Chondrocyte (in vitro differentiated cells): Measurements from ENCODE around the gene RGS14. TPM values are rescaled to one million over a fixed set of nuclear protein-coding genes. Genes with fewer than 3 reads are reported as not detected.

ENCODE experiments used
- DNase-seq: peaks from one replicate; pipeline ENCODE4 v3.0.0; 2021; ENCODE audit warnings: mixed read lengths, low spot score
- H3K27ac Mint-ChIP-seq: one replicate; pipeline ENCODE4 v1.8.0; 2021; ENCODE audit warnings: mild to moderate bottlenecking, moderate library complexity, mixed read lengths; ENCODE audit not compliant: unreplicated experiment
- H3K27me3 Mint-ChIP-seq: 2 replicates; pipeline ENCODE4 v1.8.0; 2021; ENCODE audit warnings: low read depth, mixed read lengths
- H3K36me3 Mint-ChIP-seq: 2 replicates; pipeline ENCODE4 v1.8.0; 2021; ENCODE audit warnings: low read depth, mixed read lengths
- H3K4me1 Mint-ChIP-seq: 2 replicates; pipeline ENCODE4 v1.8.0; 2021; ENCODE audit warnings: low read depth, mild to moderate bottlenecking, mixed read lengths
- H3K4me3 Mint-ChIP-seq: one replicate; pipeline ENCODE4 v1.8.0; 2021; ENCODE audit warnings: mild to moderate bottlenecking, moderate library complexity, mixed read lengths; ENCODE audit not compliant: unreplicated experiment
- H3K9me3 Mint-ChIP-seq: 2 replicates; pipeline ENCODE4 v1.8.0; 2021; ENCODE audit warnings: low read depth, mixed read lengths
- total RNA-seq: library from RNA; stranded (reverse); gene quantifications from 3 replicates; pipeline ENCODE4 v1.2.1, GENCODE V29; 2021
- TF ChIP-seq, protein P1 (sequence below): fragments of 200-600 bp; sonication (generic); IDR thresholded peaks from 2 replicates; pipeline ENCODE4 v1.5.0; 2021; ENCODE audit warnings: antibody characterized with exemption, mild to moderate bottlenecking, moderate library complexity

Gene RGS14
- total RNA-seq, 1 donor from 2014 or later = 11.6 TPM

DNA sequence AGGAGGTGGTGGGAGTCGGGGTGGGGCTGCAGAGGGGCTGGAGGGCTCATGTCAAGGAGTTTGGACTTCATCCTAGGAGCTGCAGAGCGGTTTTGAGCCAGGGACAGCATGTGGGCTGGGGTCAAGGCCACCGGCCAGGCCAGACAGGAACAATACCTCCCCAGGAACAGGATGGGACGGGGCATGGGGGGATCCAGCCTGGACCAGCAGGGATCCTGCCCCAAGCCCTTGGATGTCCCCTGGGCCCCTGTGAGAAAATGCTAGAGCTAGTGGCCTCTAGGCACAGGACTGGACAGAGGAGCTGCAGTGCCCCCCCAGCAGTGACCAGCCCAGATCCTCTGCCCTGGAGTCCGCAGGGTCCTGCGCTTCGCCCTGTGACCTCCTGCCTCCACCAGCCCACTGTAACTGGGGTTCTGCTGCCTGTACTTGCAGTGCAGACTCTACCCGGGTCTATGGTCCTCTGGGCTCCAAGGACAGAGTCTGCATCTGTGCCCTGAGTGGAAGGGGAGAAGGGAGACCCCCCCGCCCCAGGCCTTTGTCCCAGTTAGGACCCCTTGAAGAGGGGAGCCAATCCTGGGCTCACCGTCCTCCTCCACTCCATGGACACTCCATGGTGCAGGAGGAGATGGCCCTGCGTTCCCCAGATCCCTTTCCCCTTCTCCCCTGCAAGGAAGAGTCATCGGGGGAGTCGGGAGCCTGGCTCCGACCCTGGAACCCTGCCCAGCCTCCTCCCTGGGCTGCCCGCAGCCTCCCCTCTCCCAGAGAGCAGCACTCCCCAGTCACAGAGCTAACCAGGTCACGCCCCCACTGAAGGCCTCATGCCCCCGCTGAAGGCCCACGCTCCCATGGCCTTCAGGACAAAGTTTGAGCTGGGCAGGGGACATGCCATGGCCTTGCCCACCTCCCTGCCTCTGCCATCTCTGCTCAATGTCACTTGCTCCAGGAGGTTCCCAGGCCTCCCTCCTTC lies 43.1 kb upstream of the RGS14 start:
- H3K4me3 Mint-ChIP-seq = no peak overlapping the region
- H3K9me3 Mint-ChIP-seq = no peaks in the 10 kb centered on the region
- H3K27ac Mint-ChIP-seq = no peak overlapping the region
- H3K4me1 Mint-ChIP-seq = peaks cover 23% of the 10 kb centered on the region
- peak; percentile 74 for DNase-seq
- no peaks in the 10 kb centered on the region for H3K27me3 Mint-ChIP-seq
- TF ChIP-seq, protein P1, sequence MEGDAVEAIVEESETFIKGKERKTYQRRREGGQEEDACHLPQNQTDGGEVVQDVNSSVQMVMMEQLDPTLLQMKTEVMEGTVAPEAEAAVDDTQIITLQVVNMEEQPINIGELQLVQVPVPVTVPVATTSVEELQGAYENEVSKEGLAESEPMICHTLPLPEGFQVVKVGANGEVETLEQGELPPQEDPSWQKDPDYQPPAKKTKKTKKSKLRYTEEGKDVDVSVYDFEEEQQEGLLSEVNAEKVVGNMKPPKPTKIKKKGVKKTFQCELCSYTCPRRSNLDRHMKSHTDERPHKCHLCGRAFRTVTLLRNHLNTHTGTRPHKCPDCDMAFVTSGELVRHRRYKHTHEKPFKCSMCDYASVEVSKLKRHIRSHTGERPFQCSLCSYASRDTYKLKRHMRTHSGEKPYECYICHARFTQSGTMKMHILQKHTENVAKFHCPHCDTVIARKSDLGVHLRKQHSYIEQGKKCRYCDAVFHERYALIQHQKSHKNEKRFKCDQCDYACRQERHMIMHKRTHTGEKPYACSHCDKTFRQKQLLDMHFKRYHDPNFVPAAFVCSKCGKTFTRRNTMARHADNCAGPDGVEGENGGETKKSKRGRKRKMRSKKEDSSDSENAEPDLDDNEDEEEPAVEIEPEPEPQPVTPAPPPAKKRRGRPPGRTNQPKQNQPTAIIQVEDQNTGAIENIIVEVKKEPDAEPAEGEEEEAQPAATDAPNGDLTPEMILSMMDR = no peak
- peaks cover 1% of the 10 kb centered on the region for H3K36me3 Mint-ChIP-seq

DNA sequence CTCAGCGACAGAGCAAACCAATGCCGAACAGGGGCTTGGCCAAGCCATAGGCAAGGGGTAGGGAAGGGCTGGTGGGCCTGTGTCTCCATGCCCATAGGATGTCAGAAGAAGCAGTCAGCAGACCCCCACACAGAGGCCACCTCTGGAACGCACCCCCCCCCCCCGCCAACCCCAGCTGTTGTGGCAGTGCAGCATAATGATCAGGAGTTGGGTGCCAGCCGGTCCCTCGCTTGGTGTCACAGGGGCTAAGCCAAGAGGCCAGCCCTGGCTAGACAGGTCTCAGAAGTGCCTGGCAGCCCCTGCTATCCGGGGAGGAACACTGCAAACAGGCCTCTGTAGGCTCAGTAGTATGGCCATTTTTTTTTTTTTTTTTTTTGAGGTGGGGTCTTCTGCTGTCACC lies 42.3 kb upstream of the RGS14 start:
- peaks cover 19% of the 10 kb centered on the region for H3K4me1 Mint-ChIP-seq
- TF ChIP-seq, protein P1 = no peak
- no peaks in the 10 kb centered on the region for H3K9me3 Mint-ChIP-seq
- H3K4me3 Mint-ChIP-seq = no peak overlapping the region
- H3K27ac Mint-ChIP-seq = no peak overlapping the region
- H3K36me3 Mint-ChIP-seq = peaks cover 2% of the 10 kb centered on the region
- no peaks in the 10 kb centered on the region for H3K27me3 Mint-ChIP-seq
- DNase-seq = no peak

DNA sequence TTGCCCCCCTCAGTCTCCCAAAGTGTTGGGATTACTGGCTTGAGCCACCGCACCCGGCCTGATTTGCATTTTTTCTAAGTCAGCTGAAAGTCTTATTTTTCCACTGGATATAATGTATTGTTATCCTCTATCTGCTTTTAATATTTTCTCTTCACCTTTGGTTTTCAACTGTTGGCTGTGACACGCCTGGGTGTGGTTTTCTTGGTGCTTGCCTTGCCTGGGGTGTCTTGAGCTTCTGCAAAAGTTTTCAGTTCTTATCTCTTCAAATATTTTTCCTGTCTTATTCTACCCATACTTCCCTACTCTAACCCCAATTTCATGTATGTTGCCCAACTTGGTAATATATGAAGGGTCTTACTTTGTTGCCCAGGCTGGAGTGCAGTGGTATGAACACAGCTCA lies 41.7 kb upstream of the RGS14 start:
- Mint-ChIP-seq H3K4me3 (no peak overlapping the region), H3K9me3 (no peaks in the 10 kb centered on the region), H3K27ac (no peak overlapping the region), H3K4me1 (peaks cover 14% of the 10 kb centered on the region), H3K36me3 (peaks cover 2% of the 10 kb centered on the region), H3K27me3 (no peaks in the 10 kb centered on the region)
- DNase-seq = peak; percentile 10
- TF ChIP-seq, protein P1 = no peak

DNA sequence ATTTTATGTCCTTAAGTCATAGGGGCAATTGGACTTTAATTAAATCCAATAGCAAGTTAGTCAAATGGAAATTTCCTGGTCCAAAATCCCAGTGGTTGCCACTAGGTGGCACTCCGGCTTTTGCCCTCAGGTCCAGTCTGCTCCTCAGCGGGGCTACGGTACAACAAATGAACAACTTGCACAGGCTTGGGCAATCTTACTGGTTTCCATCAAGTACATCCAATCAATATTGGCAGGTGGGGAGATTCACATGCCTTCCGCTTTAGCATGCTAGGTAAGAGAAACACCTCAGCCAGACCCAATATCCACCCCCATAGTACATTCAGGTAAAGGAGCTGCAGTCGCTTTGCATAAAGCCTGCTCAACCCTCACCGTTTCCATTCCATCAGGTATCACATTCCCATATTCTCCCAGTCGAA lies 39.8 kb upstream of the RGS14 start:
- Mint-ChIP-seq H3K36me3 (peaks cover 2% of the 10 kb centered on the region), H3K27me3 (no peaks in the 10 kb centered on the region), H3K27ac (no peak overlapping the region), H3K9me3 (no peaks in the 10 kb centered on the region), H3K4me1 (peaks cover under 1% of the 10 kb centered on the region), H3K4me3 (no peak overlapping the region)
- TF ChIP-seq, protein P1 = peak; percentile 91
- no peak for DNase-seq

DNA sequence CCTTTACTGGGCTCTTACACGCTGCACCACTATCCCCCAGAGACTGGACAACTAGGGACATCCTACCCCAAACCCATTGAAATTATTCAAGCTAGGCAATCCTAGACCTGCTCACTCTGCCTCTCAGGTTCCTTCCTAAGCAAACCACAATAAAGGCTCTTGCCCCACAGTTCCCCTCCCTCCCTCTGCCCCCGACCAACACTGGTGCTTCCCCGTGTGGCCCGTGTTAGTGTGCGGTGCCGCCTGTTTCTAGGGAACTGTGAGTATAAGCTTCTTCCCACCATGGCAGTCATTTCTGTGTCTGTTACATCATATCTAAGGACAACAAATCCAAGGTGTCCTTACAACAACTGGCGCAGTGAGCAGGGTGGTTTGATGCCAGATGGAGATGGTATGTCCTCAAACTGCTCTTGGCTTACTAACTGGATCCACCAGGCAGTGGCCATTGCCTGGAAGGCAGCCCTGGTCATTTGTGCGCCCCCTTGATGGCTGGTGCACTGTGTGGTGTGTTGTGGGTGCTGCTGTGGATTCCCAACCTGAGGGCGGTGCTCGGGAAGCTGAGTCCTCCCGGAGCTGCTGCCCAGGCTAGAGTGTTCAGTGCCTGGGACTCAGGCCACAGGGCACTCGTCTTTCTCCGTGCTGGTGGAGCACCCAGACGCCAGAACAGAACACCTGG lies 37.7 kb upstream of the RGS14 start:
- DNase-seq = no peak
- Mint-ChIP-seq H3K27me3 (no peaks in the 10 kb centered on the region), H3K9me3 (no peaks in the 10 kb centered on the region), H3K4me1 (no peaks in the 10 kb centered on the region), H3K36me3 (peaks cover 7% of the 10 kb centered on the region), H3K27ac (no peak overlapping the region), H3K4me3 (no peak overlapping the region)
- TF ChIP-seq, protein P1 = no peak
